Stomach (tissue), 4 donors: ENCODE results near the gene SLC41A2.

Source experiments
- CTCF ChIP-seq, 7 experiments: fragments of 450-650 bp in 4 of 7; fragments of 200-600 bp in 3 of 7; sonication (generic) in 3 of 7; IDR thresholded peaks; one replicate each; pipeline ENCODE4 v1.5.1; 2016 to 2019; ENCODE audit warnings: antibody characterized with exemption in 7 of 7, control low read depth in 2 of 7, mild to moderate bottlenecking in 1 of 7
- EP300 ChIP-seq: sonication (generic); formaldehyde crosslinking; IDR thresholded peaks from one replicate; pipeline ENCODE4 v1.6.1; 2017; ENCODE audit warnings: antibody characterized with exemption
- POLR2A ChIP-seq, 4 donors: fragments of 450-650 bp; IDR thresholded peaks; one replicate each; pipeline ENCODE4 v1.6.1; 2016; ENCODE audit warnings: antibody characterized with exemption in 4 of 4, control low read depth in 2 of 4, mild to moderate bottlenecking in 1 of 4, moderate library complexity in 1 of 4
- POLR2AphosphoS5 ChIP-seq, 3 donors: sonication (generic); formaldehyde crosslinking; IDR thresholded peaks; one replicate each; pipeline ENCODE4 v1.6.1; 2016; ENCODE audit warnings: antibody characterized with exemption in 3 of 3

- no peak for TF ChIP-seq CTCF (IDR thresholded peaks at IDR 0.05)
- no peak for TF ChIP-seq POLR2A (IDR thresholded peaks at IDR 0.05)
- peak; percentile 10 to 67 (median 65) for TF ChIP-seq POLR2AphosphoS5 (IDR thresholded peaks at IDR 0.05)
- no peak for TF ChIP-seq EP300
Measured at GRCh38 chr12:104944252-104944651, 13.8 kb downstream of the SLC41A2 start.
